ENCODE data around the gene DHRS3. TPM values are rescaled to one million over a fixed set of nuclear protein-coding genes. Genes with fewer than 3 reads are reported as not detected.

Gene DHRS3
- total and polyA plus RNA-seq, 10 of the 15 experiments (the other 5 are each of a cell fraction or from before 2014, with no cell fraction given) = 0.23 to 29.7 (median 1.2) TPM

GRCh38 chr1:12551584-12551983 is 66.4 kb downstream of the DHRS3 start:
- in situ Hi-C loops (cut with MboI) = no loop called here

More at GRCh38 chr1:12551584-12551983, 66.4 kb downstream of the DHRS3 start:
- H3K79me2 ChIP-seq (ENCODE audit: control insufficient read depth, insufficient read depth, low read length) = no peaks in the 10 kb centered on the region
- FAIRE-seq = no peak
- H3K4me2 ChIP-seq (ENCODE audit: control insufficient read depth, insufficient read depth) = no peak overlapping the region
- H3K27me3 ChIP-seq (replicated peaks in 1 of 2; ENCODE audit: control insufficient read depth in 2 of 2, insufficient read depth in 2 of 2, low read length in 1 of 2) = no peaks in the 10 kb centered on the region; a peak in 1 of 4 replicates
- no peak for ATAC-seq
- H3K36me3 ChIP-seq (ENCODE audit: control insufficient read depth in 2 of 2, insufficient read depth in 2 of 2, low read length in 1 of 2) = no peaks in the 10 kb centered on the region
- no peaks in the 10 kb centered on the region for H4K20me1 ChIP-seq (ENCODE audit: control insufficient read depth, insufficient read depth)
- ChIA-PET CTCF (interaction anchor here (0.6 kb wide), 1 partner anchor 483 kb away, joined by 3 read pairs; no protein-coding TSS in a partner anchor), SMC1A (ENCODE audit: uncharacterized antibody, unreplicated experiment) (no interaction called here), POLR2A (no interaction called here), RAD21 (ENCODE audit: unreplicated experiment) (no interaction called here)
- TF ChIP-seq NR2C2 (IDR thresholded peaks at IDR 0.05; ENCODE audit: borderline replicate concordance, control insufficient read depth, insufficient read length, low read depth) = no peak
- no peak for TF ChIP-seq POLR2AphosphoS2 (IDR thresholded peaks at IDR 0.05; ENCODE audit: low read depth, low read length)
- TF ChIP-seq CHD4 (IDR thresholded peaks at IDR 0.05) = no peak
- no peak for TF ChIP-seq EP300 (IDR thresholded peaks at IDR 0.05; ENCODE audit: borderline replicate concordance in 1 of 2, control insufficient read depth in 1 of 2, low read depth in 2 of 2, low read length in 2 of 2)
- no peak for TF ChIP-seq FOXM1 (IDR thresholded peaks at IDR 0.05; ENCODE audit: low read depth, low read length)
- no peak for TF ChIP-seq SMAD5 (IDR thresholded peaks at IDR 0.05; ENCODE audit: low read depth)
- no peak for TF ChIP-seq POLR2AphosphoS5 (IDR thresholded peaks at IDR 0.05; ENCODE audit: low read length)
- no peak for TF ChIP-seq FOXK2 (IDR thresholded peaks at IDR 0.05)
- no peak for TF ChIP-seq ESRRA (IDR thresholded peaks at IDR 0.05; ENCODE audit: low read length)
- TF ChIP-seq, protein P1, sequence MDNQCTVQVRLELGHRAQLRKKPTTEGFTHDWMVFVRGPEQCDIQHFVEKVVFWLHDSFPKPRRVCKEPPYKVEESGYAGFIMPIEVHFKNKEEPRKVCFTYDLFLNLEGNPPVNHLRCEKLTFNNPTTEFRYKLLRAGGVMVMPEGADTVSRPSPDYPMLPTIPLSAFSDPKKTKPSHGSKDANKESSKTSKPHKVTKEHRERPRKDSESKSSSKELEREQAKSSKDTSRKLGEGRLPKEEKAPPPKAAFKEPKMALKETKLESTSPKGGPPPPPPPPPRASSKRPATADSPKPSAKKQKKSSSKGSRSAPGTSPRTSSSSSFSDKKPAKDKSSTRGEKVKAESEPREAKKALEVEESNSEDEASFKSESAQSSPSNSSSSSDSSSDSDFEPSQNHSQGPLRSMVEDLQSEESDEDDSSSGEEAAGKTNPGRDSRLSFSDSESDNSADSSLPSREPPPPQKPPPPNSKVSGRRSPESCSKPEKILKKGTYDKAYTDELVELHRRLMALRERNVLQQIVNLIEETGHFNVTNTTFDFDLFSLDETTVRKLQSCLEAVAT (IDR thresholded peaks at IDR 0.05) = no peak
- TF ChIP-seq SIX5 (IDR thresholded peaks at IDR 0.05; ENCODE audit: low read depth, low read length, severe bottlenecking) = no peak
- TF ChIP-seq KDM1A (IDR thresholded peaks at IDR 0.05; ENCODE audit: borderline replicate concordance) = no peak
- TF ChIP-seq MYC (IDR thresholded peaks at IDR 0.05; ENCODE audit: insufficient read depth, insufficient read length, insufficient replicate concordance, low read length, severe bottlenecking) = no peak
- DNase-seq (ENCODE audit: low read depth, low spot score) = no peak
- no TSS peak for BruUV-seq (replicated peaks)
- H3K4me3 ChIP-seq = no peak overlapping the region
- H3K27ac ChIP-seq (ENCODE audit: control insufficient read depth, insufficient read depth) = no peak overlapping the region
- no peak overlapping the region for H3K9ac ChIP-seq (ENCODE audit: control insufficient read depth, insufficient read depth, low read length)
- intact Hi-C loops (cut with micrococcal nuclease; ENCODE audit: unreplicated experiment) = no loop called here
- H2AFZ ChIP-seq (ENCODE audit: control insufficient read depth, low read depth, low read length) = no peak overlapping the region
- no peaks in the 10 kb centered on the region; the same call in 2 of the 3 replicates for H3K9me3 ChIP-seq (replicated peaks; ENCODE audit: control insufficient read depth, insufficient read depth, low read length)
- H3K4me1 ChIP-seq (ENCODE audit: control insufficient read depth, insufficient read depth, low read length) = no peaks in the 10 kb centered on the region
